Limb (tissue), 2 donors: ENCODE measurements around the gene HNRNPA1.
A peak's percentile ranks its signal among the peaks of the same experiment; 100 is the strongest.
"Not testable (repeated sequence)": the region's sequence is repeated elsewhere in the genome, so short reads cannot be mapped to it uniquely, and the experiment has no call there.

ENCODE experiments used
- DNase-seq, 2 donors: peaks; one replicate each; pipeline ENCODE4 v3.0.0-alpha.2; 2016; ENCODE audit errors: extremely low spot score in 2 of 2

The HNRNPA1 gene

DNA sequence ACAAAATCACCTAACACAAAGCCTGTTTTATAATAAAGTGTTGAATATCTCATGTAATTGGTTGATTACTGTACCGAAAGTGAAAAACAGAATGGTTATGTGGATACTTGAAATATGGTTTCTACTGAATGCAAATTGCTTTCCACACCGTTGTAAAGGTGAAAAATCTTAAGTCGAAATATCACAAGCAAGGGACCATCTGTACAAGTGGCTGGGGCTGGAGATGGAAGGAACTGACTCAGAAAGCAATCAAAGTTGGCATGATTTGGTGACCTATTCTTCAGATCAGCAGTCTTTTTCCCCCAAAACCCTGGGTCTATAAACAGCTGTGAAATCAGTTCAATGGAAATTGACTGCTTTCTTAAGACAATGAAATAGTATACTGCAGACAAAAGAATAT, 4.2 kb upstream of the HNRNPA1 start:
- no peak for DNase-seq

- no peak for DNase-seq
Measured at GRCh38 chr12:54277823-54278276, 2.7 kb upstream of the HNRNPA1 start.

- DNase-seq, result no peak
Measured at GRCh38 chr12:54279227-54279631, 1.3 kb upstream of the HNRNPA1 start.

DNA sequence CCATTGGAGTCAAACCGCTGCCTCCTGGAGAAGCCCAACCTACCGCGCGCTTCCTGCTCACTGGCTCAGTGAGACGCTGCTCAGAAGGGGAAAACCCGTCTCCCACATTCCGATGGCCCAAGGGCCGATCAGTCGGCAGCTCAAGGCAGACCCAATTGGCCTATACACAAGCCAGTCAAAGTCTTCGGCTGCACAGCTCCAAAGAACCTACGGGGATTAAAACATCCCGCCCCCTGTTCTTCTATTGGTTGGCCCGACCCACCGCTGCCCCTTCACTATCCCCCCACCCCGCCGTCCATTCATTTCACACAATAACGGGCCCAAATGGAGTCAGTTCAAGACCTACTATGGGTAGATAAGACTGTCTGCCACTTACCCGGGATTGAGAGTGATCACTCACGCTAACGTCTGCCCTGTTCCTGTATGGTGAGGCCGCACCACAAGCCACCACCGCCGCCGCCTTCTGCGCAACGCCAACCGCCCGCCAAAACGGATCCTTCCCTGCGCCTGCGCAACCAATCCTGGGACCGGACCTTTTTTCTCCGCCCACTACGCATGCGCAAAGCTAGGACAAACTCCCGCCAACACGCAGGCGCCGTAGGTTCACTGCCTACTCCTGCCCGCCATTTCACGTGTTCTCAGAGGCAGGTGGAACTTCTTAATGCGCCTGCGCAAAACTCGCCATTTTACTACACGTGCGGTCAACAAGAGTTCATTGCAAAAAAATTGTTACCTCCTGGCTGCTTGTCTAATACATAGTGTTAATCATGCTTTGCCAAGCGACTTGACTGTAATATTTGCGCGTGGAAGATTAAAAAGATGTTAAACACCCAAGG, 676 bp upstream of the HNRNPA1 start, which contains the start of gene CBX5:
Gene CBX5, minus strand, starts transcription at position 491 of the 836 bp plus-strand sequence. CDS start 22,472 bp downstream, outside the sequence.
- peak; percentile 99 to 100 for DNase-seq

DNA sequence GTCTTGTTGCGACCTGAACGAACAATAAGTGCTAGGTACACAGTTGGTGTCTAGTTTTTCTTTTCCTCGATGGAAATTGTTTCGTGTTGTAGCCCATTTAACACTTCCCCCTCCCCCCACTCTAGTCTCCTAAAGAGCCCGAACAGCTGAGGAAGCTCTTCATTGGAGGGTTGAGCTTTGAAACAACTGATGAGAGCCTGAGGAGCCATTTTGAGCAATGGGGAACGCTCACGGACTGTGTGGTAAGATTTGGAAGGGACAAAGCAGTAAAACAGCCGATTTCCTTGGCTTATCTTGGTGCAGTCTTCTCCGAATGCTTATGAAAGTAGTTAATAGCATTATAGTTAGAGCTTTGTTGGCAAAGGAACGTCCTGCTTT, 724 bp downstream of the HNRNPA1 start:
- not testable (repeated sequence) for DNase-seq

DNA sequence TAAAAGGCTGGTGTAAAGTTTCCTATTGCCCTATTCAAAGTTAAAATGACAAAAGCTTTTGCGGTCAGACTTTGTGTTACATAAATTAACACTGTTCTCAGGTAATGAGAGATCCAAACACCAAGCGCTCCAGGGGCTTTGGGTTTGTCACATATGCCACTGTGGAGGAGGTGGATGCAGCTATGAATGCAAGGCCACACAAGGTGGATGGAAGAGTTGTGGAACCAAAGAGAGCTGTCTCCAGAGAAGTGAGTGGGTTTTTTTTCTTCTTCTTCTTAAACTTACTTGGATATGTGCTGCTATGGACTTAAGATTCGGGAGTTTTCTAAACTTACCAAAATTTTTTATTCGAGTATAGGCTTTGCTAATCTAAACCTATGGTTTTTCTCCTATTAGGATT, 1.2 kb downstream of the HNRNPA1 start:
- not testable (repeated sequence) for DNase-seq

- no peak for DNase-seq
Measured at GRCh38 chr12:54282949-54283593, 2.5 kb downstream of the HNRNPA1 start.

GRCh38 chr12:54284070-54284780, 3.7 kb downstream of the HNRNPA1 start:
- DNase-seq, result not testable (repeated sequence)

DNA sequence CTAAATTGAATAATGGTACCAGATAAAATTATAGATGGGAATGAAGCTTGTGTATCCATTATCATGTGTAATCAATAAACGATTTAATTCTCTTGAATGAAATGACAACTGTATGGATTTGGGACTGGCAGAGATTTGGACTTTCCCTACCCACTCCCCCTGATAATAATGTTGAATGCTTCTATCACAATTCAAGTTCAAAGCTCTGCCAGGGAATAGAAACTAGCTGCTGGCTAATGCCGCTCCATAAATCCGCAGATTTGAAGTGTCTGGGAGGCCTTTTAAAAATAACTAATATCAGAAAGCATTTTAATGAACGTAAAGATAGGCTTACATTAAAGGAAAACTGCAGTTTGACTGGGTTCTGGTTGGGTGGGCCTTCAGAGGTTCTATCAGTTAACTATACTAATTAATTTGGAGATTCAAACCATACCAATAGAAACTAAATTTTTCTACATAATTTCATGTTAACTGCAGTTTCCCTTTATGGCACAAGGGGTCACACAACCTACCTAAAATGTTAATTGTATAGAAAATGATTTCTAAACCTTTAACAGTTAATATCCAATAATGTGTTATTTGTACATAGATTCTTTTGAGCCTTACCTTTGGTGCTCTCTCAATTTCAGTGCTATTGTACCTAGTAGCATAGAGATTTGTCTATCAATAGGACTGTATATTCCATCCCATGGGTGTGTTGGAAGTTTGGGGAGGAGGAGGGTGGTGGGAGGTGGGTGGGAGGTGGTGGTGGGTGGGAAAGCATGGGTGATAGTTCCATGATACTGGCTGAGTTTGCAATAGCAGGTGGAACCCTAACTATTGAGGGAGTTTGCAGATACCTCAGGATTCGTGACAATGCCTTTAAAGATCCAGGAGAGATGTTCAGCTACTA, 4.9 kb downstream of the HNRNPA1 start:
- DNase-seq, result no peak

- DNase-seq, result no peak
Measured at GRCh38 chr12:54286042-54287030, 5.8 kb downstream of the HNRNPA1 start.

GRCh38 chr12:54287261-54288157, 7.0 kb downstream of the HNRNPA1 start:
- DNase-seq, result no peak

DNA sequence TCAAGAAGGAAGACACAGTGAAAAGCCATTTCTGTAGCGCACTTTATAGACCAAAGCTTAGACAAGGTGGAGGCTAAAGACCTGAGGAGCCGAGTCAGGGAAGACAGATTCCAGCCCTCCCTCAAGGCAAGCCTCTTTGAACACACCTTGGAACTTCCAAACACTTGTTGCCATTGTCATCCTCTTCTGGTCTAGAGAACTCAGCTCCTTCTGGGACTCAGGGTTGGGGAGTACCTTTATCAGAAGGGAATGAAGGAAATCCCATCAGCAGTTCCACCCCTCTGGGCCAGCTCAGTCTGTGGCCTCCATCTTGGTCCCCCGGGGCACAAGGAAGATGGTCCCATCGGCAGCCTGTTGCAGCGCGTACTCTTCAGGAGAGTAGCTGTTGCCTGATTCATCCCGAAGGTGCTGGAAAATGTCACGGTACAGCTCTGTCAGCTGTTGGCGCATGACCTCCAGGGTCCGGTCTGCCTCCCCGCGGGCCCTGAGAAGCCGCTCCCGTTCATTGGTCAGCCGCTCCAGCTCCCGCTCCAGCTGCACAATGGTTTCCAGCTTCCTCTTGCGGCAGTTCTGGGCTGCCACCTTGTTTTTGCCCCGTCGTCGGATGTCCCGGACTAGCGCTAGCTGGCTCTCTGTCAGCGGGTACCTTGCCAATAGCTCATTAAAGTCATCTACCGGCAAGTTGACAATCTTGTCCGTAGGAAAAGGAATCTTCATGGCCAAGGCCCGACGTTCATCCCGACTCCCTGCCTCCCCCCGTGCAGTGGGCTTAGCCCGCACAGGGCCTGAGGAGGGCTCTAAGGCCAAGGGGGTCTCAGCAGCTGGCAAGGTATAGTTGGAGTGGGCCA, 11.8 kb downstream of the HNRNPA1 start:
- DNase-seq, result no peak

DNA sequence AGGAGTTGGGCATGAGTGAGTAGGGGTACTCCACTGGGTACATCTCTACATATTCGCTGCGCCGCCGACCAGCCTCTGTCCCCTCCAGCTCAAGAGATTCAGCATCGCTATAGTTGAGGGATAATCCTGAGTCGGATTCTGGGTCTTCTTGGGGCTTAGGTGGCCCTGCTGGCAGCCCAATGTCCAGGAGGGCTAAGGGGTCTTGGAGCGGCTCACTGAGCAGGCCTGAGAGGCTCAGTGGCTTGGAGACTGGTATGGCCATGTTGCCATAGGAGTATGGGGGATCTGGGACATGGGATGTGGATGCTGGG, 12.4 kb downstream of the HNRNPA1 start:
- DNase-seq, result no peak

GRCh38 chr12:54294152-54294952, 13.8 kb downstream of the HNRNPA1 start:
- DNase-seq, result peak in 1 of 2 donors; percentile 53

DNA sequence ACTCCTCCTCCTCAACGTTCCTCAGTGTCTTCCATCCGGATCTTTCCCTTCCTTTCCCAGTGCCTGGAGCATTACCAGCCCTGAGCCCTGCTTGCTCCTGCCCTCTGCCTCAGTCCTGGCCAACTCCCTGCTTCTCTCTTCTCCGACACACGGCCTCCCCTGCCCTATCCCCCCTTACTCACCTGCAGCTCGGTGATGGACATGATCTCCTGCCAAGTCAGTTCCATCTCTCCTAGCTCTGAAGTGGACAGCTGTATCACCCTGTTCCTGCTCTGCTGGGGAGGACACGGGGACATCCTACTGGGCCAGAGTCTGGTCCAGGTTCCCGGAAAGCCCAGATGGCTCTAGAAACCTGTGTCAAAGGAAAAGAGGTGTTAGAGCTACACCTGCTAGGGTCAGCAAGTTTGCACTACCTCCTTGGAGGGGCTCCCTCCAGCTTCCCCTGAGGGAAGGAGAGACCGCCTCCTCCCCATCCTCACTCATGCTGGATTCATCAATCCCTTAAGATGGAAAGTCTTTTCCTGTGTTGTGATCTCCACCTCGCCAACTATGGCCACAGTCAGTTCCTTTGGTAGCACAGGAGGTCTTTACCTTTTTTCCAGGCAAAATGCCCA, 14.5 kb downstream of the HNRNPA1 start:
- no peak for DNase-seq

DNA sequence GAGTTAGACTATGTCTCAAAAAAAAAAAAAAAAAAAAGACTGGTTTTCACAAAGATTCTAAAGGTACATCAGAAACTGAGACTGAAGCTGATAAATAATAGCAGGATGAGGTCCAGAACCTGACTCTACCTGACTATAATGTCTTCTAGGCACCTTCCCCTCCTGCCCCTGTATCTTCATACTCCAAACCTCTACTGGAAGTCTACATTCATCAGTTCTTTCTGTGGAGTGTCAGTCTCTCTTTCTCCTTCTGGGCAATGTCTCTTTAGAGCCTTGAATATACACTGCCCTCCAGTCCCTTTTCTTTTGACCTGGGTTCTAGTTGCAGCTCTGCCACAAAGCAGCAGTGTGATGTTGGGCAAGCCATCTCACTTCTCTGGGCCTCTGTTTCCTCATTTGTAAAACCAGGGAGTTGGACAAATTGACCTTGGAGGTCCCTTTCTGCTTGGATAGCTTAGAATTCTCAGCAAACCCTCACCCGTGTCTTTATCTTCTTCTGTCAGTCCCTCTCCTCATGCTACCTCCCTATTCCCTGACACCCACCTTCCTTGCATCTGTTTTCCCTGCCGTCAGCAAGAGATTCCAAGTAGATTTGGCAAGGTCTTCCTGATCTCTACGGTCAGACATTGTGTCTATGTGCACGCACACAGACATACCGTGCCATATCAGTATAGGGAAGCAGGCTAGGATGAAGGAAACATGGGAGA, 16.0 kb downstream of the HNRNPA1 start:
- no peak for DNase-seq
